HEK293 (cell line): Measurements from ENCODE around the gene PLPP6.

Experiments
- ZNF10 ChIP-seq: fragments of 450-650 bp; formaldehyde crosslinking; IDR thresholded peaks from 2 replicates; pipeline ENCODE4 v1.5.1; 2017; ENCODE audit warnings: missing biosample characterization, missing genetic modification characterization
- TF ChIP-seq, protein P1 (sequence below): fragments of 450-650 bp; formaldehyde crosslinking; IDR thresholded peaks from 2 replicates; pipeline ENCODE4 v1.5.1; 2017; ENCODE audit warnings: missing biosample characterization, missing genetic modification characterization
- TF ChIP-seq, protein P2 (sequence below): fragments of 450-650 bp; formaldehyde crosslinking; IDR thresholded peaks from 2 replicates; pipeline ENCODE4 v1.5.1; 2016; ENCODE audit warnings: missing biosample characterization, missing genetic modification characterization

DNA sequence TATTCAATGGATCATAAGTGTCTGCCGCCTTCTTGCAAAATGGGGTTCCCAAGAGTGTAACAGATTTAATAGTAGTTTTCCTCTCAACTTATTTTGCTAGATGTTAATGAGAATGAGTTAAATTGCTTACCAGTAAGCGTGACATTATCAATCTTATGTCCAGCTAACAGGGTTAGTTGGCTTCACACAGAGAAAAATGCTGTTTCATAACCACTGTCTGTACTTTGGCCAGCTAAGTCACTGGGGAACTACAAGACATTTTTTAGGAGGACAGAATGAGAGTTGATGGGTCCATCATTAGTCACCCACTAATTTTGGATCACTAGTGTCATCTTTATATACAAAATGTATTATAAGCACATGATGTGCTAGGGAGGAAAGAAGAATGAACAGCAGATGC, 18.7 kb downstream of the PLPP6 start:
- TF ChIP-seq, protein P1, sequence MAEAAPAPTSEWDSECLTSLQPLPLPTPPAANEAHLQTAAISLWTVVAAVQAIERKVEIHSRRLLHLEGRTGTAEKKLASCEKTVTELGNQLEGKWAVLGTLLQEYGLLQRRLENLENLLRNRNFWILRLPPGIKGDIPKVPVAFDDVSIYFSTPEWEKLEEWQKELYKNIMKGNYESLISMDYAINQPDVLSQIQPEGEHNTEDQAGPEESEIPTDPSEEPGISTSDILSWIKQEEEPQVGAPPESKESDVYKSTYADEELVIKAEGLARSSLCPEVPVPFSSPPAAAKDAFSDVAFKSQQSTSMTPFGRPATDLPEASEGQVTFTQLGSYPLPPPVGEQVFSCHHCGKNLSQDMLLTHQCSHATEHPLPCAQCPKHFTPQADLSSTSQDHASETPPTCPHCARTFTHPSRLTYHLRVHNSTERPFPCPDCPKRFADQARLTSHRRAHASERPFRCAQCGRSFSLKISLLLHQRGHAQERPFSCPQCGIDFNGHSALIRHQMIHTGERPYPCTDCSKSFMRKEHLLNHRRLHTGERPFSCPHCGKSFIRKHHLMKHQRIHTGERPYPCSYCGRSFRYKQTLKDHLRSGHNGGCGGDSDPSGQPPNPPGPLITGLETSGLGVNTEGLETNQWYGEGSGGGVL (tag by site-specific recombination): no peak
- TF ChIP-seq, protein P2, sequence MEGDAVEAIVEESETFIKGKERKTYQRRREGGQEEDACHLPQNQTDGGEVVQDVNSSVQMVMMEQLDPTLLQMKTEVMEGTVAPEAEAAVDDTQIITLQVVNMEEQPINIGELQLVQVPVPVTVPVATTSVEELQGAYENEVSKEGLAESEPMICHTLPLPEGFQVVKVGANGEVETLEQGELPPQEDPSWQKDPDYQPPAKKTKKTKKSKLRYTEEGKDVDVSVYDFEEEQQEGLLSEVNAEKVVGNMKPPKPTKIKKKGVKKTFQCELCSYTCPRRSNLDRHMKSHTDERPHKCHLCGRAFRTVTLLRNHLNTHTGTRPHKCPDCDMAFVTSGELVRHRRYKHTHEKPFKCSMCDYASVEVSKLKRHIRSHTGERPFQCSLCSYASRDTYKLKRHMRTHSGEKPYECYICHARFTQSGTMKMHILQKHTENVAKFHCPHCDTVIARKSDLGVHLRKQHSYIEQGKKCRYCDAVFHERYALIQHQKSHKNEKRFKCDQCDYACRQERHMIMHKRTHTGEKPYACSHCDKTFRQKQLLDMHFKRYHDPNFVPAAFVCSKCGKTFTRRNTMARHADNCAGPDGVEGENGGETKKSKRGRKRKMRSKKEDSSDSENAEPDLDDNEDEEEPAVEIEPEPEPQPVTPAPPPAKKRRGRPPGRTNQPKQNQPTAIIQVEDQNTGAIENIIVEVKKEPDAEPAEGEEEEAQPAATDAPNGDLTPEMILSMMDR (tag by site-specific recombination): no peak
- TF ChIP-seq ZNF10 (tag by site-specific recombination): no peak
